GM23338 (cell line): ENCODE measurements around the gene MSL3B.

Experiments
- EZH2phosphoT487 ChIP-seq: fragments of 200-600 bp; sonication (generic); IDR thresholded peaks from one replicate; pipeline ENCODE4 v1.8.1; 2018; ENCODE audit warnings: antibody characterized with exemption; ENCODE audit not compliant: unreplicated experiment
- ZNF331 ChIP-seq: fragments of 250-450 bp; sonication (Bioruptor Pico); IDR thresholded peaks from 2 replicates; pipeline ENCODE4 v1.5.0; 2020; ENCODE audit warnings: low read depth, mild to moderate bottlenecking, moderate library complexity
- TF ChIP-seq, protein P1 (sequence below), 2 experiments: fragments of 200-600 bp in 1 of 2; sonication (generic) in 1 of 2; conservative IDR thresholded peaks; 2 replicates each; pipeline versions ENCODE4 v1.5.1 to v1.6.1; 2016 to 2017; ENCODE audit warnings: antibody characterized with exemption in 2 of 2, low read depth in 2 of 2, mild to moderate bottlenecking in 2 of 2, moderate library complexity in 1 of 2

DNA sequence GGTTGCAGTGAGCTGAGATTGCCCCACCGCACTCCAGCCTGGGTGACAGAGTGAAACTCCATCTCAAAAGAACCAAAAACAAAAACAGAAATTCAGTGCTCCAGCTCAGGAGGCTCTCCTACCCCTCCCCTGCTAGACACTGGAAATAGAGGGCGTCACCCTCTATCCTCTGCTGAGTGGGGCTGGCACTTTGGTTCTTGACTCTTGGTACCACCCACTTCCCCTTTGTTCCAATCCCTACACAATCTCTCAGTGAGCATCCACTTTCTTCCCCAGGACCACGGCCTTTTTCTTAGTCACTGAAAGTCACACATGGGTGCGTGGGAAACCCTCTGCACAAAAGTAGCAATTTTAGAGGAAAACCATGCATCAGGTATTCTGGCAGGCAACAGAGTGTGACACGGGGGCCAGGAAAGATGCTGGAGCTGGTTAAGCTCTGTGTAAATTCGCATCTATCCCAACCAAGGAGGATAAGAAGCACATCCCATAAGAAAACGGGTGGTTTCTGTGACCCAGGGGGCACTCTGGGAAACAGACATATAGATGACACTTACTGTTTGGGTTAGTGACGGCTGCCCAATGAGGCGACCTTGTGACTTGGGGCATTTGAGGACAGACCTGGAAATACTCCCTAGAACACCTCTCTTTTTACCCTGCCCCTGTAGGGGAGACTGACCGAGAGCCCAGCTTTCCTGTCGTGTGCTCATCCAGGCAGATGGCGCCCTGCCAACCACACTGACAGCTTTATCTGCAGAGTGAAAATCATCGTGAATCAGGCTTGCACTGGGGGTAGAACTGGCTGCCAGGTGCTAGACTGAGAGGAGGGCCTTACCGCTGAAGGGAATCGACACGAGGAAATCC lies 21.6 kb downstream of the MSL3B start:
- TF ChIP-seq, protein P1, sequence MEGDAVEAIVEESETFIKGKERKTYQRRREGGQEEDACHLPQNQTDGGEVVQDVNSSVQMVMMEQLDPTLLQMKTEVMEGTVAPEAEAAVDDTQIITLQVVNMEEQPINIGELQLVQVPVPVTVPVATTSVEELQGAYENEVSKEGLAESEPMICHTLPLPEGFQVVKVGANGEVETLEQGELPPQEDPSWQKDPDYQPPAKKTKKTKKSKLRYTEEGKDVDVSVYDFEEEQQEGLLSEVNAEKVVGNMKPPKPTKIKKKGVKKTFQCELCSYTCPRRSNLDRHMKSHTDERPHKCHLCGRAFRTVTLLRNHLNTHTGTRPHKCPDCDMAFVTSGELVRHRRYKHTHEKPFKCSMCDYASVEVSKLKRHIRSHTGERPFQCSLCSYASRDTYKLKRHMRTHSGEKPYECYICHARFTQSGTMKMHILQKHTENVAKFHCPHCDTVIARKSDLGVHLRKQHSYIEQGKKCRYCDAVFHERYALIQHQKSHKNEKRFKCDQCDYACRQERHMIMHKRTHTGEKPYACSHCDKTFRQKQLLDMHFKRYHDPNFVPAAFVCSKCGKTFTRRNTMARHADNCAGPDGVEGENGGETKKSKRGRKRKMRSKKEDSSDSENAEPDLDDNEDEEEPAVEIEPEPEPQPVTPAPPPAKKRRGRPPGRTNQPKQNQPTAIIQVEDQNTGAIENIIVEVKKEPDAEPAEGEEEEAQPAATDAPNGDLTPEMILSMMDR (conservative IDR thresholded peaks at IDR 0.05; ENCODE audit: low read depth in 2 of 2) = no peak
- no peak for TF ChIP-seq EZH2phosphoT487
- TF ChIP-seq ZNF331 (CRISPR knock-in tag) = no peak
